ENCODE results near the gene MLH3. TPM values are rescaled to one million over a fixed set of nuclear protein-coding genes. Genes with fewer than 3 reads are reported as not detected.

The MLH3 gene

Small RNA genes lying within 50 kb of the gene (small RNA-seq; reads per million reads assigned to genes)
- gene RNU6-689P: not detected
